Measurements from ENCODE around the gene CAMK2D. TPM values are rescaled to one million over a fixed set of nuclear protein-coding genes. Genes with fewer than 3 reads are reported as not detected.
A peak's percentile ranks its signal among the peaks of the same experiment; 100 is the strongest.

CAMK2D gene
- total RNA-seq, 1 experiment from 2014 or later = 9.0 TPM

- H3K4me2 ChIP-seq (ENCODE audit: insufficient read depth, insufficient read length, low read length) = no peak overlapping the region
- no peak overlapping the region for H3K27ac ChIP-seq (ENCODE audit: insufficient read length, low read depth, low read length)
- H2BK20ac ChIP-seq (ENCODE audit: low read depth, low read length, poor library complexity, severe bottlenecking) = no peak overlapping the region
- no peak overlapping the region for H2BK15ac ChIP-seq (ENCODE audit: low read depth, low read length)
- H3K56ac ChIP-seq (ENCODE audit: insufficient read length, low read depth, low read length) = no peak overlapping the region
- Mint-ChIP-seq H3K36me3 (ENCODE audit: insufficient read depth in 1 of 3, low read depth in 3 of 3) (no peaks in the 10 kb centered on the region), H3K9me3 (no peaks in the 10 kb centered on the region), H3K4me1 (peaks cover 47 to 55% of the 10 kb centered on the region in 2 experiments), H3K27ac (peak overlapping the region; percentile 45 to 98 (median 76); a peak in 4 of 7 replicates), H3K4me3 (no peak overlapping the region; a peak in 1 of 5 replicates), H3K27me3 (ENCODE audit: low read depth) (no peaks in the 10 kb centered on the region)
- TF ChIP-seq CTCF (conservative IDR thresholded peaks at IDR 0.05) = no peak
- no peak overlapping the region for H2BK12ac ChIP-seq (ENCODE audit: insufficient read length, low read depth, low read length)
- no peak overlapping the region for H2AK5ac ChIP-seq (ENCODE audit: insufficient read length, low read length)
- H3K4me1 ChIP-seq (ENCODE audit: insufficient read depth, low read length) = peaks cover 9% of the 10 kb centered on the region
- H3K9me3 ChIP-seq (ENCODE audit: control insufficient read depth, low read depth, low read length) = no peaks in the 10 kb centered on the region
- H3K79me2 ChIP-seq (ENCODE audit: insufficient read depth, low read length) = no peaks in the 10 kb centered on the region
- no peak for DNase-seq
- H2AFZ ChIP-seq (ENCODE audit: low read length) = no peak overlapping the region
- no peaks in the 10 kb centered on the region for H3K27me3 ChIP-seq (ENCODE audit: insufficient read depth, low read length)
- H3K18ac ChIP-seq (ENCODE audit: insufficient read length, low read depth, low read length) = no peak overlapping the region
- H2BK5ac ChIP-seq (ENCODE audit: insufficient read length, low read length) = no peak overlapping the region
- H4K91ac ChIP-seq (ENCODE audit: insufficient read length, low read depth, low read length) = no peak overlapping the region
- H3K9ac ChIP-seq (ENCODE audit: extremely low read depth, insufficient read length, low read length) = no peak overlapping the region
- no peak overlapping the region for H4K5ac ChIP-seq (ENCODE audit: insufficient read length, low read depth, low read length)
- H4K20me1 ChIP-seq (ENCODE audit: control insufficient read depth, insufficient read depth, insufficient read length) = no peaks in the 10 kb centered on the region
- no CpG with 5 or more reads among the region's 1 CpG for WGBS (ENCODE audit: extremely low coverage, insufficient read length, low lambda C conversion rate)
- H3K23me2 ChIP-seq (ENCODE audit: insufficient read length, low read depth, low read length, poor library complexity, severe bottlenecking) = no peaks in the 10 kb centered on the region
- H3T11ph ChIP-seq (ENCODE audit: low read length) = no peak overlapping the region
- H2BK120ac ChIP-seq (ENCODE audit: low read depth, low read length, poor library complexity, severe bottlenecking) = no peak overlapping the region
- no peak overlapping the region for H4K8ac ChIP-seq (replicated peaks; ENCODE audit: insufficient read length, low read depth, low read length)
- no peaks in the 10 kb centered on the region for H3K79me1 ChIP-seq (ENCODE audit: insufficient read depth, low read depth, low read length, poor library complexity, severe bottlenecking)
- no peak overlapping the region for H3K4ac ChIP-seq (ENCODE audit: low read depth, low read length)
- no peak overlapping the region for H3K14ac ChIP-seq (ENCODE audit: insufficient read depth, low read length)
- H3K23ac ChIP-seq (ENCODE audit: insufficient read length, low read depth, low read length) = no peak overlapping the region
Measured at GRCh38 chr4:113452152-113452551, 309.4 kb downstream of the CAMK2D start.
